Medulla oblongata (tissue), 1 donor: ENCODE data around the gene TRIP10.
A peak's percentile ranks its signal among the peaks of the same experiment; 100 is the strongest.
"Not testable (repeated sequence)": the region's sequence is repeated elsewhere in the genome, so short reads cannot be mapped to it uniquely, and the experiment has no call there.

ENCODE experiments used
- DNase-seq: peaks from one replicate; pipeline ENCODE4 v3.0.0-alpha.2; 2015; ENCODE audit errors: extremely low spot score

The TRIP10 gene

GRCh38 chr19:6739390-6739882 is at the start of gene TRIP10:
TSS of gene TRIP10 (plus strand) at chr19:6739680. CDS start at chr19:6739762, 82 bp downstream.
- peak; percentile 91 for DNase-seq

GRCh38 chr19:6690160-6690885 is 49.2 kb upstream of the TRIP10 start:
- DNase-seq, result no peak

GRCh38 chr19:6691342-6691741 is 48.1 kb upstream of the TRIP10 start:
- no peak for DNase-seq

- no peak for DNase-seq
Measured at GRCh38 chr19:6692027-6692426, 47.5 kb upstream of the TRIP10 start.

GRCh38 chr19:6693056-6693471 is 46.4 kb upstream of the TRIP10 start:
- no peak for DNase-seq

GRCh38 chr19:6693681-6694080 is 45.8 kb upstream of the TRIP10 start:
- no peak for DNase-seq

GRCh38 chr19:6694147-6694815 is 45.2 kb upstream of the TRIP10 start:
- DNase-seq, result no peak

GRCh38 chr19:6696239-6696820 is 43.1 kb upstream of the TRIP10 start:
- no peak for DNase-seq

GRCh38 chr19:6697291-6697690 is 42.2 kb upstream of the TRIP10 start:
- DNase-seq, result no peak

GRCh38 chr19:6699935-6700334 is 39.5 kb upstream of the TRIP10 start:
- DNase-seq, result no peak

- no peak for DNase-seq
Measured at GRCh38 chr19:6700586-6701316, 38.7 kb upstream of the TRIP10 start.

- DNase-seq, result no peak
Measured at GRCh38 chr19:6705931-6706632, 33.4 kb upstream of the TRIP10 start.

- DNase-seq, result no peak
Measured at GRCh38 chr19:6706633-6706958, 32.9 kb upstream of the TRIP10 start.

GRCh38 chr19:6707011-6707657 is 32.3 kb upstream of the TRIP10 start:
- DNase-seq, result no peak

- DNase-seq, result no peak
Measured at GRCh38 chr19:6707658-6708018, 31.8 kb upstream of the TRIP10 start.

GRCh38 chr19:6708346-6708745 is 31.1 kb upstream of the TRIP10 start:
- no peak for DNase-seq

- DNase-seq, result not testable (repeated sequence)
Measured at GRCh38 chr19:6708913-6709312, 30.6 kb upstream of the TRIP10 start.

- no peak for DNase-seq
Measured at GRCh38 chr19:6709549-6709948, 29.9 kb upstream of the TRIP10 start.

- no peak for DNase-seq
Measured at GRCh38 chr19:6710273-6711077, 29.0 kb upstream of the TRIP10 start.

GRCh38 chr19:6711078-6711361 is 28.5 kb upstream of the TRIP10 start:
- no peak for DNase-seq

GRCh38 chr19:6711605-6712004 is 27.9 kb upstream of the TRIP10 start:
- DNase-seq, result no peak
